HEK293 (cell line): ENCODE data around the gene CDSN.

Experiments
- ATF2 ChIP-seq: fragments of 450-650 bp; formaldehyde crosslinking; IDR thresholded peaks from 2 replicates; pipeline ENCODE4 v1.5.1; 2016; ENCODE audit warnings: missing biosample characterization, missing genetic modification characterization, low read depth
- CTCF ChIP-seq: fragments of 450-650 bp; formaldehyde crosslinking; IDR thresholded peaks from 2 replicates; pipeline ENCODE4 v1.5.1; 2016; ENCODE audit warnings: missing biosample characterization, missing genetic modification characterization
- HOXC10 ChIP-seq: sonication (generic); formaldehyde crosslinking; IDR thresholded peaks from 2 replicates; pipeline ENCODE4 v1.8.1; 2023; ENCODE audit warnings: mild to moderate bottlenecking, missing genetic modification reagents
- MYNN ChIP-seq: fragments of 450-650 bp; formaldehyde crosslinking; IDR thresholded peaks from 2 replicates; pipeline ENCODE4 v1.5.1; 2016; ENCODE audit warnings: missing biosample characterization, missing genetic modification characterization, borderline replicate concordance
- PBX3 ChIP-seq: sonication (generic); formaldehyde crosslinking; IDR thresholded peaks from 2 replicates; pipeline ENCODE4 v1.8.1; 2022; ENCODE audit warnings: mild to moderate bottlenecking, moderate library complexity, missing genetic modification reagents
- PRDM4 ChIP-seq: fragments of 450-650 bp; formaldehyde crosslinking; IDR thresholded peaks from 2 replicates; pipeline ENCODE4 v1.5.1; 2017; ENCODE audit warnings: missing biosample characterization, missing genetic modification characterization
- REST ChIP-seq: fragments of 450-650 bp; formaldehyde crosslinking; IDR thresholded peaks from 2 replicates; pipeline ENCODE4 v1.5.1; 2016; ENCODE audit warnings: missing biosample characterization, missing genetic modification characterization
- YY1 ChIP-seq: fragments of 450-650 bp; formaldehyde crosslinking; IDR thresholded peaks from 2 replicates; pipeline ENCODE4 v1.5.1; 2018; ENCODE audit warnings: missing biosample characterization, missing genetic modification characterization
- ZNF16 ChIP-seq: fragments of 450-650 bp; formaldehyde crosslinking; IDR thresholded peaks from 2 replicates; pipeline ENCODE4 v1.5.1; 2016; ENCODE audit warnings: low read depth, missing biosample characterization, missing genetic modification characterization
- ZNF398 ChIP-seq: fragments of 450-650 bp; formaldehyde crosslinking; IDR thresholded peaks from 2 replicates; pipeline ENCODE4 v1.5.1; 2017; ENCODE audit warnings: missing biosample characterization, missing genetic modification characterization
- ZNF473 ChIP-seq: fragments of 450-650 bp; formaldehyde crosslinking; IDR thresholded peaks from 2 replicates; pipeline ENCODE4 v1.5.1; 2017; ENCODE audit warnings: missing biosample characterization, missing genetic modification characterization
- ZNF707 ChIP-seq: fragments of 450-650 bp; formaldehyde crosslinking; IDR thresholded peaks from 2 replicates; pipeline ENCODE4 v1.5.1; 2016; ENCODE audit warnings: missing biosample characterization, missing genetic modification characterization

- TF ChIP-seq ATF2 (no peak), YY1 (tag by site-specific recombination) (no peak), CTCF (tag by site-specific recombination) (no peak), MYNN (tag by site-specific recombination) (no peak), PBX3 (CRISPR knock-in tag) (no peak), ZNF473 (tag by site-specific recombination) (no peak), HOXC10 (CRISPR knock-in tag) (no peak), REST (tag by site-specific recombination) (no peak), ZNF16 (tag by site-specific recombination) (no peak), ZNF707 (tag by site-specific recombination) (no peak), PRDM4 (tag by site-specific recombination) (no peak), ZNF398 (tag by site-specific recombination) (no peak)
Observed at GRCh38 chr6:31149827-31150447, 29.7 kb upstream of the CDSN start.
